CD8-positive, alpha-beta memory T cell (primary cell): ENCODE results near the gene FAM124B. TPM values are rescaled to one million over a fixed set of nuclear protein-coding genes. Genes with fewer than 3 reads are reported as not detected.

Experiments
- CTCF ChIA-PET: fragments of 350-600 bp; sonication (Branson Sonifier 250); formaldehyde crosslinking; loops from one replicate; lab custom pipeline; 2021; ENCODE audit warnings: antibody characterized with exemption; lab: Charles Lee
- POLR2A ChIA-PET: fragments of 350-600 bp; sonication (Branson Sonifier 250); formaldehyde crosslinking; loops from one replicate; lab custom pipeline; 2021; ENCODE audit warnings: antibody characterized with exemption; lab: Charles Lee
- DNase-seq, 5 donors: peaks; one replicate each; pipeline versions ENCODE4 v3.0.0 to v3.0.0-alpha.2; 2020 to 2022; ENCODE audit warnings: mixed read lengths in 1 of 5
- H3K27ac ChIP-seq: one replicate; pipeline ENCODE4 v1.7.0; 2013; ENCODE audit warnings: low read depth, mild to moderate bottlenecking, low read length, moderate library complexity
- H3K27me3 ChIP-seq: 2 replicates; pipeline ENCODE4 v1.7.0; 2013; ENCODE audit warnings: low read length, mild to moderate bottlenecking; ENCODE audit not compliant: insufficient read depth, poor library complexity, severe bottlenecking
- H3K36me3 ChIP-seq: 2 replicates; pipeline ENCODE4 v1.7.0; 2013; ENCODE audit warnings: mild to moderate bottlenecking, low read length, moderate library complexity; ENCODE audit not compliant: insufficient read depth
- H3K4me1 ChIP-seq: 2 replicates; pipeline ENCODE4 v1.7.0; 2013; ENCODE audit warnings: mild to moderate bottlenecking, low read length, moderate library complexity; ENCODE audit not compliant: insufficient read depth
- H3K4me3 ChIP-seq: 2 replicates; pipeline ENCODE4 v1.7.0; 2013; ENCODE audit warnings: mild to moderate bottlenecking, low read length
- H3K9me3 ChIP-seq: 2 replicates; pipeline ENCODE4 v1.7.0; 2013; ENCODE audit warnings: mild to moderate bottlenecking, low read length
- H3K27ac Mint-ChIP-seq, 8 donors: one replicate each; pipeline ENCODE4 v1.8.0; 2020 to 2021; ENCODE audit warnings: mixed read lengths in 8 of 8, mild to moderate bottlenecking in 6 of 8, inconsistent platforms in 3 of 8, moderate library complexity in 3 of 8
- H3K27me3 Mint-ChIP-seq, 2 donors: one replicate each; pipeline ENCODE4 v1.8.0; 2020 to 2021; ENCODE audit warnings: mixed read lengths in 2 of 2, mild to moderate bottlenecking in 1 of 2, moderate library complexity in 1 of 2
- H3K36me3 Mint-ChIP-seq, 3 donors: one replicate each; pipeline ENCODE4 v1.8.0; 2020 to 2021; ENCODE audit warnings: mixed read lengths in 3 of 3, inconsistent platforms in 1 of 3, mild to moderate bottlenecking in 1 of 3
- H3K4me1 Mint-ChIP-seq, 3 donors: one replicate each; pipeline ENCODE4 v1.8.0; 2020 to 2021; ENCODE audit warnings: mixed read lengths in 3 of 3, inconsistent platforms in 1 of 3, mild to moderate bottlenecking in 1 of 3
- H3K4me3 Mint-ChIP-seq, 7 donors: one replicate each; pipeline ENCODE4 v1.8.0; 2020 to 2021; ENCODE audit warnings: mixed read lengths in 7 of 7, mild to moderate bottlenecking in 6 of 7, moderate library complexity in 4 of 7, inconsistent platforms in 2 of 7
- H3K9me3 Mint-ChIP-seq, 5 donors: one replicate each; pipeline ENCODE4 v1.8.0; 2020 to 2022; ENCODE audit warnings: mixed read lengths in 5 of 5, mild to moderate bottlenecking in 3 of 5, moderate library complexity in 2 of 5, inconsistent platforms in 1 of 5
- polyA plus RNA-seq: library from polyadenylated mRNA; unstranded; fragments of 300-500 nt; fragmentation: Illumina TruSeq; gene quantifications from one replicate; pipeline ENCODE4 v1.2.3, GENCODE V29; 2021
- total RNA-seq, 2 experiments: library from RNA; stranded (reverse); gene quantifications; one replicate each; pipeline ENCODE4 v1.2.3, GENCODE V29; 2021

Gene FAM124B
- total and polyA plus RNA-seq, 3 experiments from 2014 or later, result not detected

DNA sequence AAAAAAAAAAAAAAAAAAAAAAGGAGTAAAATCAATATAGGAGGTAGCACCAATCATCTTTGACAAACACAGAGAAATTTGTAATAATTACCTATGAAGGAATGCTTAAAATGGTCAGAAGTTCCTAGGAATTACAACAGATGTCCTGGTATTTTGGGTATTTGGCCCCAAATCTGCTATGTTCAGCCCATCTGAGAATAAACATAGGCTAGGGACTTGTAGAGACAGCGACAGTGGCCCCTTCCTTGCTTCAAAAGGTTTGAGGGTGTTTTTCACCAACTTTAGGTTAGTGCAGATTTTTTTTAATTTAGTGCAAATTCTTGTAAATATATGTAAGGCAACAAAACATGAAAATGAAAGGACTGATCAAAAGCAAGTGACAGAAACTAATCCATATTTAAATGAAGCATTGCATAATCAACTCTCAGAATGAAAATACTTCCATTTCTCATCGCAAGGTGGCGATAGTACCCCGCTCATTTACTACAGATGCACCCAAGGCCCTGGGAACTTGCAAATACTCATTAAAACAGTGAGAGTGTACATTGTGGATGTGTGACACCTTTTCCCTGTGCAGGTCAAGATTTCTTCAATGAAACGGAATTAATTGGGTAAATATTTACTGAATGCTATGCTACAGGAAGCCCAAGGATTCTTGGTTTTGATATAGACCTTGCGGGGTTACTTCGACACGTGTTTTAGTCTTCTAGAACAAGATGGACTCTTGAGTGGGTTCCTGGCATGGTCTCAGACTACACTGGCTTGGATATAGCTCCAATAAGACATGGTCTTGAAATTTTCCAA, 44.6 kb downstream of the FAM124B start:
- no peak overlapping the region for H3K4me3 Mint-ChIP-seq

DNA sequence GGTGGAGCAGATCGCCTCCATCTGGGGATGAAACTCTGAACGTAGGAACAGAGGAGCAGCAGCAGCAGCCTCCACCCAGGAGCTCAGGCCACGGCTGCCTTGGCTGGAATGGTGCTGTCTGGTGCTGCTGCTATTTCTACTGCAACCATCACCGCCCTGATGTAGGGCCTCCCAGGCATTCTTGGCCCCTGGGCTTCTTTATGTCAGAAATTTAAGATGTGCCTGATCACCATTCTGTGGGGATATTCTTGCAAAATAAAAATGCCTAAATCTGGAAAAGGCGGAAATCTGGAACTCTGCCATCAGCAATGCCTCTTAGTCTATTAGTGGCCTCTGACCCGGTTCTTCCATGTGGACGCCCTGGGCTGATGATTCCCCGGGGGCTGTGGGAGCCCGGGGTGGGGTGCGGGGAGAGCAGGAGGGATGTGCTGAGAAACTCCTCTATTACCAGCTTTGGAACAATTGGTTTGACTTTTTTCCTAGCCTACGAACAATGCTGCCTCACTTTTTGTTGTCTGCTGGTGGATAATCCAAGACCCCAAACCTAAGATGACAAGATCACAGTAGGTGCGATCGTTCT, 47.2 kb downstream of the FAM124B start:
- no peak overlapping the region for H3K27ac Mint-ChIP-seq
- no peak overlapping the region for H3K27ac ChIP-seq
- H3K4me3 Mint-ChIP-seq, result no peak overlapping the region
- H3K4me1 Mint-ChIP-seq, result no peaks in the 10 kb centered on the region
- ChIA-PET POLR2A (no interaction called here), CTCF (interaction anchor here (0.6 to 3.5 kb wide), 5 partner anchors 14 to 300 kb away, joined by 3 to 34 read pairs (median 3); no protein-coding TSS in a partner anchor)
- H3K36me3 ChIP-seq, result no peaks in the 10 kb centered on the region
- peaks cover 0 to 23% of the 10 kb centered on the region in 2 donors for H3K27me3 Mint-ChIP-seq
- no peaks in the 10 kb centered on the region for H3K27me3 ChIP-seq
- no peak overlapping the region for H3K4me3 ChIP-seq
- no peaks in the 10 kb centered on the region for H3K36me3 Mint-ChIP-seq
- no peak for DNase-seq
- no peaks in the 10 kb centered on the region for H3K4me1 ChIP-seq
- no peaks in the 10 kb centered on the region for H3K9me3 Mint-ChIP-seq
- H3K9me3 ChIP-seq, result no peaks in the 10 kb centered on the region

More for the DNA sequence above, 44.6 kb downstream of the FAM124B start:
- no peaks in the 10 kb centered on the region for H3K27me3 ChIP-seq
- no peaks in the 10 kb centered on the region for H3K9me3 ChIP-seq
- ChIA-PET POLR2A (no interaction called here), CTCF (interaction anchor here (1.1 to 3.5 kb wide), 5 partner anchors 11 to 1303 kb away, joined by 3 to 34 read pairs (median 11); no protein-coding TSS in a partner anchor)
- no peak overlapping the region for H3K27ac ChIP-seq
- H3K4me1 Mint-ChIP-seq, result no peaks in the 10 kb centered on the region
- H3K4me3 ChIP-seq, result no peak overlapping the region
- H3K36me3 Mint-ChIP-seq, result no peaks in the 10 kb centered on the region
- H3K4me1 ChIP-seq, result no peaks in the 10 kb centered on the region
- peaks cover 1 to 26% of the 10 kb centered on the region in 2 donors for H3K27me3 Mint-ChIP-seq
- H3K9me3 Mint-ChIP-seq, result no peaks in the 10 kb centered on the region
- no peak overlapping the region for H3K27ac Mint-ChIP-seq
- DNase-seq, result peak; percentile 24 to 61 (median 40)
- no peaks in the 10 kb centered on the region for H3K36me3 ChIP-seq

- no peaks in the 10 kb centered on the region for H3K4me1 Mint-ChIP-seq
- H3K27me3 ChIP-seq, result no peaks in the 10 kb centered on the region
- ChIA-PET POLR2A (no interaction called here), CTCF (no interaction called here)
- H3K36me3 Mint-ChIP-seq, result no peaks in the 10 kb centered on the region
- H3K27me3 Mint-ChIP-seq, result peaks cover 5 to 42% of the 10 kb centered on the region in 2 donors
- no peak overlapping the region for H3K27ac Mint-ChIP-seq
- H3K9me3 Mint-ChIP-seq, result no peaks in the 10 kb centered on the region
- H3K4me3 ChIP-seq, result no peak overlapping the region
- no peak overlapping the region for H3K4me3 Mint-ChIP-seq
- H3K36me3 ChIP-seq, result no peaks in the 10 kb centered on the region
- H3K9me3 ChIP-seq, result no peaks in the 10 kb centered on the region
- DNase-seq, result no peak
- H3K27ac ChIP-seq, result no peak overlapping the region
- H3K4me1 ChIP-seq, result no peaks in the 10 kb centered on the region
Observed at GRCh38 chr2:224350703-224351102, 51.2 kb downstream of the FAM124B start.

- Mint-ChIP-seq H3K36me3 (no peaks in the 10 kb centered on the region), H3K4me1 (no peaks in the 10 kb centered on the region), H3K27ac (no peak overlapping the region), H3K9me3 (peaks cover 0 to 2% (median 0%) of the 10 kb centered on the region in 5 donors), H3K4me3 (no peak overlapping the region), H3K27me3 (peaks cover 5 to 37% of the 10 kb centered on the region in 2 donors)
- no peaks in the 10 kb centered on the region for H3K4me1 ChIP-seq
- H3K9me3 ChIP-seq, result no peaks in the 10 kb centered on the region
- no peak for DNase-seq
- no peaks in the 10 kb centered on the region for H3K27me3 ChIP-seq
- no peak overlapping the region for H3K4me3 ChIP-seq
- H3K36me3 ChIP-seq, result no peaks in the 10 kb centered on the region
- H3K27ac ChIP-seq, result no peak overlapping the region
- CTCF ChIA-PET, result no interaction called here
- POLR2A ChIA-PET, result no interaction called here
Observed at GRCh38 chr2:224349396-224349795, 52.5 kb downstream of the FAM124B start.

GRCh38 chr2:224347176-224348051, 54.5 kb downstream of the FAM124B start:
- peaks cover 6 to 24% of the 10 kb centered on the region in 2 donors for H3K27me3 Mint-ChIP-seq
- peaks cover 0 to 2% (median 0%) of the 10 kb centered on the region in 5 donors for H3K9me3 Mint-ChIP-seq
- Histone ChIP-seq H3K4me1 (no peaks in the 10 kb centered on the region), H3K36me3 (no peaks in the 10 kb centered on the region), H3K27ac (no peak overlapping the region), H3K9me3 (no peaks in the 10 kb centered on the region), H3K4me3 (no peak overlapping the region), H3K27me3 (no peaks in the 10 kb centered on the region)
- no peak overlapping the region for H3K27ac Mint-ChIP-seq
- no peaks in the 10 kb centered on the region for H3K4me1 Mint-ChIP-seq
- H3K4me3 Mint-ChIP-seq, result no peak overlapping the region
- POLR2A ChIA-PET, result no interaction called here
- no peak for DNase-seq
- H3K36me3 Mint-ChIP-seq, result no peaks in the 10 kb centered on the region
- CTCF ChIA-PET, result no interaction called here

GRCh38 chr2:224345492-224345891, 56.4 kb downstream of the FAM124B start:
- Mint-ChIP-seq H3K9me3 (peaks cover 0 to 2% (median 0%) of the 10 kb centered on the region in 5 donors), H3K4me3 (no peak overlapping the region), H3K36me3 (no peaks in the 10 kb centered on the region), H3K4me1 (no peaks in the 10 kb centered on the region), H3K27ac (no peak overlapping the region), H3K27me3 (peaks cover 6 to 20% of the 10 kb centered on the region in 2 donors)
- ChIA-PET POLR2A (no interaction called here), CTCF (no interaction called here)
- Histone ChIP-seq H3K4me1 (no peaks in the 10 kb centered on the region), H3K4me3 (no peak overlapping the region), H3K27me3 (no peaks in the 10 kb centered on the region), H3K36me3 (no peaks in the 10 kb centered on the region), H3K9me3 (no peaks in the 10 kb centered on the region), H3K27ac (no peak overlapping the region)
- DNase-seq, result no peak

DNA sequence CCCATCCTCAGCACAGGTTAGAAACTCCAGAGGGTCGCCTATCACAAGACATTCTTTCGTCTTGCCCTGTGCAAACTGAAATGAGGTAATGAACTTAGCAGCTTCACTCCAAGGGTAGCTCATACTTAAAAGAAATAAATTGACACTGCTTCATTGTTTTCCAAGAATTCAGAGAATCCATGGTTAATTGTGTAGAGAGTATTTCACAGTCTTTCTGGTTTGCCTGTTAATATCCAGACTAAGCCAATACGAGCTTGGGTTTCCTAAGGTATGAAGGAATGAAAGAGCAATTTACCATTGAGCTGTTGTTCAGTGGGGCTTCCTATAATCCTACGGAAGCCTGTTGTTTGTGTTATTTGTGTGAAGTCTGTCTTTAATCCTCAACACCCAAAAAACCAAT, 58.7 kb downstream of the FAM124B start:
- H3K36me3 Mint-ChIP-seq, result no peaks in the 10 kb centered on the region
- H3K27me3 Mint-ChIP-seq, result peaks cover 6 to 17% of the 10 kb centered on the region in 2 donors
- Histone ChIP-seq H3K9me3 (no peaks in the 10 kb centered on the region), H3K27me3 (no peaks in the 10 kb centered on the region), H3K4me3 (no peak overlapping the region), H3K36me3 (no peaks in the 10 kb centered on the region), H3K27ac (no peak overlapping the region), H3K4me1 (no peaks in the 10 kb centered on the region)
- H3K4me3 Mint-ChIP-seq, result no peak overlapping the region
- no peak overlapping the region for H3K27ac Mint-ChIP-seq
- H3K4me1 Mint-ChIP-seq, result no peaks in the 10 kb centered on the region
- DNase-seq, result no peak
- peaks cover 0 to 2% (median 0%) of the 10 kb centered on the region in 5 donors for H3K9me3 Mint-ChIP-seq
- POLR2A ChIA-PET, result no interaction called here
- CTCF ChIA-PET, result no interaction called here
